DMS53 treated with DMSO at 0.1 percent for 48 hours (cell line): Measurements from ENCODE around the gene MAOB.

Experiments used
- DNase-seq: peaks from one replicate; lab custom pipeline; 2025; ENCODE audit not compliant: unreplicated experiment; lab: John Stamatoyannopoulos, UW

The MAOB gene

GRCh38 chrX:43861750-43862149, 20.5 kb downstream of the MAOB start:
- no peak for DNase-seq

DNA sequence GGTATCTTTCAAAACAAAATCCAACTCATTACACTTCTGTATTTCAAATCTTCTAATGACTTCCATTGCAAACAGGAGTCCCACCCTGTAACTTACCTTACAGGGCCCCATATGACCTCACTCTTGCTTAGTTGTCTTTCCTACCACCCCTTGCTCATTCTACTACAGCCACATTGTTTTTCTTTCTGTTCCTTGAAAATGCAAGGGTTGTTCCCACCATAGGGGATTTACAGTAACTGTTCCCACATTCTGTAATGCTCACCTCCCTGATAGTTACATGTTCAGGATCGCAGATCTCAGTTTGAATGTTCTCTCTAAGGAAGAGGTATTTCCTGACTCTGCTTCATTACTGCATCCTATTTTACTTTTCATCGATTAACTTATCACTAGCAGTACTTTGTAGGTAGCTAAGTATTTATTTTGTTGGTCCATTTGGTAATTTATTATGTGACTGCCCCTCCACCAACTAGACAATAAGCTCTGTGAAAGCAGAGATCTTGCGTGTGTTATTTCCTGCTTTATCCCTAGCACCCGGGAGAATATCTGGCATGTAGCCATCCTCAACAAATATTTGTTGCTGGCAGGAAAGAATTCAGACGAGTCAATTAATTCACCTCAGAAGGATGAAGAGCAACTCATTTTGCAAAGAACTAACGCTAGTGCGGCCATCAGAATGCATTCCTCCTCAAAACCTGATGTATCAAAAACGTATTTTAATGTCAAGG, 21.4 kb downstream of the MAOB start:
- DNase-seq: peak; percentile 51

- no peak for DNase-seq
These were observed 28.9 kb downstream of the MAOB start for GRCh38 chrX:43853225-43853828.

- DNase-seq: no peak
These were observed 31.6 kb downstream of the MAOB start for GRCh38 chrX:43850629-43851028.

DNA sequence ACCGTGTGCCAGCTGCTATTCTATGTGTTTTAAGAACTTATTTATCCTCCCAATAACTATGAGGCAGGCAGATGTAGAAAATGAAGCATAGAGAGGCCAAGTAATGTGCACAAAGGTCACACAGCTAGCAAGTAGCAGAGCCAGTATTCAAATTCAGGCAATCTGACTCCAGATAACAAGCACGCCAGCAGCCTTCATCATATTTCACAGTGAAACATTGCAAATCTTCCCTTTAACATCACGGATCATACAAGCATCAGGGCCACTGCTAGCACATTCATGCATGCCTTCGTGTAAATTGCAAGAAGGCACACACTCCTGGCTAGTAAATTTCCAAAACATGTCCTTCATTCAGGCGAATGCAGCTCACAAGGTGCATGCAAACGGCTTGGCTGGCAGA, 33.1 kb downstream of the MAOB start:
- DNase-seq: no peak

DNA sequence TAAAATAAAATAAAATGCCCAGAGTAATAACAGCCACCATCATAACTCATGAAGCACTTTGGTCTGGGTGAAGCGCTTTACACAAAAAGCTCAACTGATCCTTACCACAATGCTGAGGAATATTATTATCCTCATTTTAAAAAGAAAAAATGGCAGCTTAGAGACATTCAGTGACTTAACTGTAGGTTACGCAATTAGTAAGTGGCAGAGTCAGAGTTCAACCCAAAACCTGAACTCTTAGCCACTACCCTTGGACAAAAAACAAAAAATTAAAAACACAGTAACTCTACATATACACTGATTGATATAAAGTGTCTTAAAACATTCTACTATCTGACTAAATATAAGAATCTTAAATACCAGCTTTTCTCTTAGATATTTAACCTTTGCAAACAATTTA, 34.9 kb downstream of the MAOB start:
- no peak for DNase-seq

- DNase-seq: no peak
These were observed 35.7 kb downstream of the MAOB start for GRCh38 chrX:43846558-43846957.

GRCh38 chrX:43845776-43846175, 36.5 kb downstream of the MAOB start:
- no peak for DNase-seq

DNA sequence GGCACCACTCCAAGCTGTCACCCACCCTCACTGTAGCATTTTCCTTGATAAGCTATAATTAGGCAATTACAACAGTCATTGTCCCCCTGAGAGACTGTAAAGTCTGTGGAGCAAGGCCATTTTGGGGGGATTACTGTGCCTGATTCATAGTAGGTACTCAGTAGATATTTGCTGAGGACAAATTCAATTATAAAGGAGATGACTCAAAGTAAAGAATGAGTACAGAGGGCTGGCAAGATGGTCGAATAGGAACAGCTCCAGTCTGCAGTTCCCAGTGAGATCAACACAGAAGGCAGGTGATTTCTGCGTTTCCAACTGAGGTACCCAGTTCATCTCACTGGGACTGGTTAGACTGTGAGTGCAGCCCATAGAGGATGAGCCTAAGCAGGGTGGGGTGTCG, 42.0 kb downstream of the MAOB start:
- DNase-seq: no peak

GRCh38 chrX:43836435-43837184, 45.6 kb downstream of the MAOB start:
- peak; percentile 30 for DNase-seq

DNA sequence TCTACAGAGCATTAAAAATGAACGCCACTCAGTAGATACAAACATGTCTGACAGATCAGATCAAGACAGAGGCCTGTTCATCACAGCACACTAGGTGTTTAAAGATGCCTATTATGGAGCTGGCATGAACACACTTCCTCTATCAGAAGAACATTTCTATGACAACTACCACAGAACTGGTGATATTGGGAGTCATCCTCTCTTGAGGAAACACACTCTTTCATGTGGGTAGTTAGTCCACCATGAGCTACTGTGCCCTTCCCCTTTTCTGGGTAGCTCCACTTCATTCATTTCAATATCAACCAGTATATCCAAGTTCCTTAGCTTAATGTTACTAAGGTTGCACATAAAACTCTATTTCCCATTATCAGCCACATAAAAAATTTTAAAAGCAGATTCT, 46.7 kb downstream of the MAOB start:
- DNase-seq: no peak

GRCh38 chrX:43827791-43828190, 54.5 kb downstream of the MAOB start:
- DNase-seq: no peak

GRCh38 chrX:43822014-43822413, 60.2 kb downstream of the MAOB start:
- no peak for DNase-seq

DNA sequence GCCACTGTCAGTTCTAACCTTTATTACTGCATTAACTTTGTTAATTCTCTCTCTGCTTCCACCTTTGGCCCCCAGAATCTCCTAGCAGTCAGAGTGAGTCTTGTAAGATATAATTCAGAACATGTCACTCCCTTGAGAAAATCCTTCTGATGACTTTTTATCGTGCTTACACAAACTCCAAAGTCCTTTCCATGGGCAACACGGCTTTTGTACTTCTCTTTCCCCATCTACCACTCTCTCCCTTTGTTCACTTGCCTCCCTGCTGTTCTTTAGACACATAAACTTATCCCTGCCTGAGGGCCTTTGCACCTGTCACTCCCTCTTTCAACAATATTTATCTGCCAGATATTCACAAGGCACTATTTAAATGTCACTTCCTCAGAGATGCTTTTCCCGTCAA, 64.8 kb downstream of the MAOB start:
- DNase-seq: no peak

DNA sequence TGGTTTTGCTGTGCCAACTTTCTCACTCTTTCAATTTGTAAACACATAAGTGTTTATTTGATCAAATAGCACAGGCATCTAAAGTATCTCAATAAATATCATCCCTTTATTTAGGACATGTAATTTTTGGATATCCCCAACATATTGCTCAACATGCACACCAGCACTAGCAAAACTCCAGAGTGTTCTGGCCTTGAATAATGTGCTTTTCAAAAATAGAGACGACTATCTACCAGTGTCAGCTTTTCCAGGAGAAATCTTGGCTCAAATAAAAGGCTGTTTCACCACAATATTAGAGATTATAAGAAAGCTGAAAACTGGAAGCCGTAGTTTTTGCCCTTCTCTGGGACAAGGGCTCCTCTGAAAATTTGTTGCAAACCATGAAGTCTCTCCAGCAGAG, 67.0 kb downstream of the MAOB start:
- DNase-seq: no peak

- DNase-seq: peak; percentile 11
These were observed 68.4 kb downstream of the MAOB start for GRCh38 chrX:43813898-43814297.

DNA sequence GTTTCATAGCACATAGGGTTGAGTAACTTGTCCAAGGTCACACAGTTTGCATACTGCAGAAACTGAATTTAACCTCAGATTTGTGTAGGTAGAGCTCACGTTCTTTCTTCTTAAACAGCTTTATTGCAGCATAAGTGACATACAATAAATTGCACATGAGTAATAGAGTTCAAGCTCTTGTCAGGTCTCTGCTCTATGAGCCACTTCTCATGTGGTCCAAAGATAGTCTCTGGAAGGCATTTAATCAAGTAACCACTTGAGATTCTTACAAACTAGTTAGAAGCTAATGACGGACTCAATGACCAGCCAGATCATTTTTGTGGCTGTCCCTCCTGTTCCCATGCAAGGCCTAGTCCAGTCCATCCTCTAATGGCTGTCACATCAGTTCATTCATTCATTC, 68.9 kb downstream of the MAOB start:
- DNase-seq: no peak

- no peak for DNase-seq
These were observed 72.8 kb downstream of the MAOB start for GRCh38 chrX:43809463-43809862.

DNA sequence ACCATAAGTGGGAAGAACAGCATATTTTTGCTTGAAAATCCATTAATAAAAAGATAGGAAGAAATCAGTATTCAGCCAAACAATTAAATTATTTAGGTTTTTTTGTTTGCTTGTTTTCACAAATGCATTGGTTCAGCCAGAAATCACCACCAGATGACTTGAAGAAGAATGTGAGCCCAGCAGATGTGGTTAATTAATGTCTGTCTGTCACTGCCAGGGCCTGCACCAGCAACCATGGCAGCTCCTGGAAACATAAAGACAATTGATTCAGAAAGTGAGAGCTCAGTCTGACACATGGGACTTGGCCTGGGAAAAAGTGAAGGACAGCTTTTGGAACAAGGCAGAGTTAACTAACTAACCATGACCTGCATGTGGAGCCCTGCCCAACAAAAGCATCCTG, 74.0 kb downstream of the MAOB start:
- no peak for DNase-seq

- DNase-seq: no peak
These were observed 76.7 kb downstream of the MAOB start for GRCh38 chrX:43805579-43805978.

GRCh38 chrX:43804021-43804420, 78.2 kb downstream of the MAOB start:
- no peak for DNase-seq

GRCh38 chrX:43785930-43786591, 96.2 kb downstream of the MAOB start:
- no peak for DNase-seq
